Right lobe of liver (tissue), 4 donors: ENCODE results near the gene PMFBP1.

Experiments used
- CTCF ChIP-seq, 4 donors: fragments of 200-600 bp in 3 of 4; fragments of 450-650 bp in 1 of 4; IDR thresholded peaks; one replicate each; pipeline versions ENCODE4 v1.5.1 to v1.8.0; 2016 to 2022; ENCODE audit warnings: antibody characterized with exemption in 4 of 4, mild to moderate bottlenecking in 2 of 4
- POLR2A ChIP-seq: fragments of 450-650 bp; IDR thresholded peaks from one replicate; pipeline ENCODE4 v1.6.1; 2017; ENCODE audit warnings: antibody characterized with exemption, mild to moderate bottlenecking
- donor health status: DM: no; HTN: no; CAD: no.
- donor health status: DM: no; HTN: no; CAD: no.
- donor health status: DM: no; HTN: yes; CAD: no.

DNA sequence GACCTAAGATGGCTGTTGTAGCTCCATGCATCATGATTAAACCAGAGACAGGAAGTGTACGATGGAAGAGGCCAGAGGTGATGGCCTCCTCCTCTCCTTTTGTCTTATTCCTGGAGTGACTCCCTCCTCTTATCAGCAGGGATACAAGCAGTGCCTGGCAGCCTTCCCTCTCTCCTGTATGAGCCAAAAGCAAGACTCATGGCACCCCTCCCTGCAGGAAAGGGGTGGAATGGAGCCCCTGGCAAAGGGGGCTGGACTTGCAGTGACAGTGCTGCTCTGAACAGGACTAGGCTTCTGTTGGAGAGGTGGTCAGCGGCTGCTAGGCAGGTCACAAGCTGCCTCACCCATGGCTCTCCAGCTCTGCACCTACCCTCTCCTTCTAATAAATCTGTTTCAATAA, 87.0 kb downstream of the PMFBP1 start:
- TF ChIP-seq CTCF (IDR thresholded peaks at IDR 0.05): no peak
- no peak for TF ChIP-seq POLR2A
